SK-N-SH (cell line): ENCODE results near the gene AFF1. TPM values are rescaled to one million over a fixed set of nuclear protein-coding genes. Genes with fewer than 3 reads are reported as not detected.

Experiments used
- CTCF ChIA-PET: fragments of 300-600, 350-600 bp; formaldehyde crosslinking; extraction: SDS; loops from one replicate; lab custom pipeline; 2021; lab: Yijun Ruan, JAX
- POLR2A ChIA-PET: fragments of 350-600 bp; sonication (Branson Sonifier 250); formaldehyde crosslinking; extraction: SDS; loops from one replicate; lab custom pipeline; 2020; ENCODE audit warnings: antibody characterized with exemption, inconsistent platforms; lab: Yijun Ruan, JAX
- DNase-seq: peaks from one replicate; pipeline ENCODE4 v3.0.0; 2012
- H2AFZ ChIP-seq: fragments of 200-600 bp; sonication (generic); 2 replicates; pipeline ENCODE4 v1.8.1; 2016; ENCODE audit warnings: antibody characterized with exemption, mild to moderate bottlenecking, low read depth
- H3F3A ChIP-seq: fragments of 200-600 bp; sonication (generic); replicated peaks from 2 replicates; pipeline ENCODE3; 2016; ENCODE audit warnings: antibody characterized with exemption, mild to moderate bottlenecking; ENCODE audit not compliant: insufficient read depth
- H3K27ac ChIP-seq, 2 experiments: fragments of 200-500 bp in 1 of 2; fragments of 200-600 bp in 1 of 2; sonication (Bioruptor generic) in 1 of 2; sonication (generic), shearing (Covaris generic) in 1 of 2; 2 replicates each; pipeline versions ENCODE4 v1.5.1 to v1.6.1; 2014 to 2016; ENCODE audit warnings: low read depth in 2 of 2, inconsistent platforms in 1 of 2, low read length in 1 of 2, mild to moderate bottlenecking in 1 of 2, mixed read lengths in 1 of 2
- H3K27me3 ChIP-seq: fragments of 200-600 bp; sonication (generic), shearing (Covaris generic); 2 replicates; pipeline ENCODE4 v1.6.1; 2016; ENCODE audit warnings: mixed run types; ENCODE audit not compliant: insufficient read depth
- H3K36me3 ChIP-seq, 2 experiments: fragments of 200-500 bp in 1 of 2; fragments of 200-600 bp in 1 of 2; sonication (Bioruptor generic) in 1 of 2; sonication (generic) in 1 of 2; replicated peaks in 1 of 2; 2 replicates each; pipeline versions ENCODE3 to v1.5.1; 2014 to 2016; ENCODE audit warnings: low read length in 1 of 2, mild to moderate bottlenecking in 1 of 2; ENCODE audit not compliant: insufficient read depth in 2 of 2, control insufficient read depth in 1 of 2
- H3K4me1 ChIP-seq, 2 experiments: fragments of 200-500 bp in 1 of 2; fragments of 200-600 bp in 1 of 2; sonication (Bioruptor generic) in 1 of 2; sonication (generic), shearing (Covaris generic) in 1 of 2; 2 replicates each; pipeline versions ENCODE4 v1.5.1 to v1.6.1; 2014 to 2016; ENCODE audit warnings: low read depth in 1 of 2, low read length in 1 of 2, mixed run types in 1 of 2; ENCODE audit not compliant: insufficient read depth in 2 of 2, control insufficient read depth in 1 of 2
- H3K4me2 ChIP-seq: fragments of 200-600 bp; sonication (generic), shearing (Covaris generic); 2 replicates; pipeline ENCODE4 v1.6.1; 2017; ENCODE audit warnings: mixed run types
- H3K4me3 ChIP-seq, 2 experiments: fragments of 200-500 bp in 1 of 2; fragments of 200-600 bp in 1 of 2; sonication (Bioruptor generic) in 1 of 2; sonication (generic), shearing (Covaris generic) in 1 of 2; 2 replicates each; pipeline versions ENCODE4 v1.5.1 to v1.8.1; 2014 to 2016; ENCODE audit warnings: low read depth in 2 of 2, inconsistent platforms in 1 of 2, low read length in 1 of 2, mild to moderate bottlenecking in 1 of 2, mixed read lengths in 1 of 2, moderate library complexity in 1 of 2
- H3K79me2 ChIP-seq: fragments of 200-600 bp; sonication (generic); 2 replicates; pipeline ENCODE4 v1.8.1; 2017; ENCODE audit warnings: mild to moderate bottlenecking; ENCODE audit not compliant: insufficient read depth
- H3K9ac ChIP-seq: fragments of 200-600 bp; sonication (generic); 2 replicates; pipeline ENCODE4 v1.6.1; 2017; ENCODE audit warnings: mixed run types
- H3K9me2 ChIP-seq: fragments of 200-600 bp; sonication (generic); 2 replicates; pipeline ENCODE4 v1.6.1; 2017; ENCODE audit warnings: mixed run types
- H3K9me3 ChIP-seq: fragments of 200-600 bp; sonication (generic); 2 replicates; pipeline ENCODE4 v1.6.1; 2017; ENCODE audit warnings: mixed run types, mild to moderate bottlenecking, moderate library complexity
- H4K20me1 ChIP-seq: fragments of 200-600 bp; sonication (generic); 2 replicates; pipeline ENCODE4 v1.6.1; 2017; ENCODE audit warnings: mild to moderate bottlenecking, mixed run types; ENCODE audit not compliant: insufficient read depth
- CHD2 ChIP-seq: fragments of 150-350 bp; IDR thresholded peaks from 2 replicates; pipeline ENCODE4 v1.6.1; 2018; ENCODE audit warnings: low read length; ENCODE audit not compliant: partially characterized antibody
- CTCF ChIP-seq: fragments of 200-600 bp; sonication (generic); IDR thresholded peaks from 2 replicates; pipeline ENCODE4 v1.6.1; 2017; ENCODE audit warnings: antibody characterized with exemption, mild to moderate bottlenecking, moderate library complexity
- ELF1 ChIP-seq: IDR thresholded peaks from 2 replicates; pipeline ENCODE4 v1.4.0; 2012
- FOXJ3 ChIP-seq: sonication (generic); formaldehyde crosslinking; IDR thresholded peaks from 2 replicates; pipeline ENCODE4 v1.5.1; 2020; ENCODE audit warnings: mild to moderate bottlenecking, missing genetic modification reagents
- FOXM1 ChIP-seq: IDR thresholded peaks from 2 replicates; pipeline ENCODE4 v1.4.0; 2012; ENCODE audit warnings: low read depth, mild to moderate bottlenecking
- GABPA ChIP-seq: IDR thresholded peaks from 2 replicates; pipeline ENCODE4 v1.4.0; 2012; ENCODE audit warnings: low read depth, mild to moderate bottlenecking
- GATA2 ChIP-seq: sonication (generic); formaldehyde crosslinking; IDR thresholded peaks from 2 replicates; pipeline ENCODE4 v1.5.0; 2020; ENCODE audit warnings: mild to moderate bottlenecking, missing genetic modification reagents
- JUND ChIP-seq: IDR thresholded peaks from 2 replicates; pipeline ENCODE4 v1.4.0; 2012
- MEF2A ChIP-seq: IDR thresholded peaks from 2 replicates; pipeline ENCODE4 v1.4.0; 2012; ENCODE audit warnings: low read depth, borderline replicate concordance
- NFIC ChIP-seq: IDR thresholded peaks from 2 replicates; pipeline ENCODE4 v1.4.0; 2012; ENCODE audit warnings: borderline replicate concordance
- NRF1 ChIP-seq: IDR thresholded peaks from 2 replicates; pipeline ENCODE4 v1.6.1; 2012; ENCODE audit warnings: low read depth, mild to moderate bottlenecking, low read length
- POLR2AphosphoS5 ChIP-seq: IDR thresholded peaks from 2 replicates; pipeline ENCODE4 v1.6.1; 2012; ENCODE audit warnings: low read depth, low read length
- RAD21 ChIP-seq: IDR thresholded peaks from 2 replicates; pipeline ENCODE4 v1.6.1; 2012; ENCODE audit warnings: mild to moderate bottlenecking, low read length
- RCOR1 ChIP-seq: fragments of 150-350 bp; IDR thresholded peaks from 2 replicates; pipeline ENCODE4 v1.6.1; 2017; ENCODE audit warnings: antibody characterized with exemption, low read length
- RXRA ChIP-seq: IDR thresholded peaks from 2 replicates; pipeline ENCODE4 v1.4.0; 2012; ENCODE audit warnings: low read depth, mild to moderate bottlenecking, borderline replicate concordance
- SMC3 ChIP-seq: IDR thresholded peaks from 2 replicates; pipeline ENCODE4 v1.6.1; 2012; ENCODE audit warnings: low read depth, low read length, improper control_type of control experiment
- TAF1 ChIP-seq: IDR thresholded peaks from 2 replicates; pipeline ENCODE4 v1.6.1; 2012; ENCODE audit warnings: low read depth, mild to moderate bottlenecking, low read length, moderate library complexity, borderline replicate concordance
- TCF12 ChIP-seq: IDR thresholded peaks from 2 replicates; pipeline ENCODE4 v1.4.0; 2012
- WGBS: methylation state at CpG from one replicate; pipeline ENCODE4 v1.1.6; 2017; ENCODE audit warnings: low lambda C conversion rate; 5-methylcytosine and 5-hydroxymethylcytosine counted together
- polyA plus RNA-seq, 3 experiments: library from polyadenylated mRNA; depleted of rRNA; stranded (reverse); fragments of >200 nt; gene quantifications; 2 replicates each; pipeline ENCODE4 v1.2.3, GENCODE V29; 2012
- TF ChIP-seq, protein P1 (sequence below): IDR thresholded peaks from 2 replicates; pipeline ENCODE4 v1.4.0; 2012; ENCODE audit warnings: low read depth
- TF ChIP-seq, protein P2 (sequence below): fragments of 150-350 bp; IDR thresholded peaks from 2 replicates; pipeline ENCODE4 v1.6.1; 2016; ENCODE audit warnings: mild to moderate bottlenecking, low read depth, low read length

Gene AFF1
- polyA plus RNA-seq, 1 of the 3 experiments (the other 2 are of a cell fraction): 2.7 TPM

GRCh38 chr4:87053802-87054767 lies 119.3 kb downstream of the AFF1 start (continued):
- TF ChIP-seq CHD2: no peak

- H3K4me3 ChIP-seq: no peak overlapping the region
- no peaks in the 10 kb centered on the region for H3K9me2 ChIP-seq
- H3K36me3 ChIP-seq: no peaks in the 10 kb centered on the region
- H3K9ac ChIP-seq: no peak overlapping the region
- 98% methylated on average over 3 of the region's 3 CpGs for WGBS
- ChIA-PET POLR2A (no interaction called here), CTCF (interaction anchor here (1.5 to 4.0 kb wide), 2 partner anchors 14 to 133 kb away, joined by 3 to 14 read pairs; no protein-coding TSS in a partner anchor)
- H4K20me1 ChIP-seq: no peaks in the 10 kb centered on the region
- H3K27me3 ChIP-seq: no peaks in the 10 kb centered on the region
- H3K4me2 ChIP-seq: no peak overlapping the region
- H2AFZ ChIP-seq: no peak overlapping the region
- DNase-seq: no peak
- H3K4me1 ChIP-seq: peaks cover 2 to 11% of the 10 kb centered on the region in 2 experiments; a peak in 1 of 4 replicates
- H3K79me2 ChIP-seq: peaks cover 10% of the 10 kb centered on the region; the same call in 1 of the 2 replicates
- no peaks in the 10 kb centered on the region for H3F3A ChIP-seq
- TF ChIP-seq JUND (no peak), SMC3 (no peak), FOXM1 (no peak), NFIC (no peak), POLR2AphosphoS5 (no peak), RAD21 (no peak), RCOR1 (no peak), MEF2A (no peak), CTCF (no peak), GATA2 (CRISPR knock-in tag) (no peak)
- TF ChIP-seq, all 33 proteins: peak for 0
- Histone ChIP-seq H3K27ac (no peak overlapping the region), H3K9me3 (no peaks in the 10 kb centered on the region)
These were observed 120.1 kb downstream of the AFF1 start for GRCh38 chr4:87054900-87055299.

DNA sequence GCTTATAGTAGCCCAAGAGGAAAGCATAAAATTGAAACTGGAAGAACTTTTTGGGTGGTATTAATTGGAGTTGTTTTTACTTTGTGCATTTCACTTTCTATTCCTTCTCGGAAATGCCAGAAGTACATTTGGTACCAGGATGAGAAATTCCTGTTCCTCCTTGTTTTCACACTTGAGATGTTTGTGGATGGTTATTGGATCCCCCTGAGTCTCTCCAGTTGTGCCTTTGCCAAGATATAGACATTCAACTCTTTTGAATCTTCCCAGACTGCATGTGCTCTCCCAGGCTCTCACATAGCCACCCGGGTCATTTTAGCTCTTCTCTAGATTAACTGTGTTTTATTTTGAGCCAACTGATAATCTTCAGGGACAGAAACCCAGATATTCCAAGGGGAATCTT lies 120.5 kb downstream of the AFF1 start:
- TF ChIP-seq FOXJ3 (no peak), SMC3 (no peak), RCOR1 (no peak), RXRA (no peak), CTCF (no peak), GABPA (no peak), ELF1 (no peak), TCF12 (no peak), POLR2AphosphoS5 (no peak), NRF1 (no peak), JUND (no peak), RAD21 (no peak), CHD2 (no peak), NFIC (no peak), TAF1 (no peak)
- TF ChIP-seq, protein P1, sequence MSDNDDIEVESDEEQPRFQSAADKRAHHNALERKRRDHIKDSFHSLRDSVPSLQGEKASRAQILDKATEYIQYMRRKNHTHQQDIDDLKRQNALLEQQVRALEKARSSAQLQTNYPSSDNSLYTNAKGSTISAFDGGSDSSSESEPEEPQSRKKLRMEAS: no peak
- TF ChIP-seq, protein P2, sequence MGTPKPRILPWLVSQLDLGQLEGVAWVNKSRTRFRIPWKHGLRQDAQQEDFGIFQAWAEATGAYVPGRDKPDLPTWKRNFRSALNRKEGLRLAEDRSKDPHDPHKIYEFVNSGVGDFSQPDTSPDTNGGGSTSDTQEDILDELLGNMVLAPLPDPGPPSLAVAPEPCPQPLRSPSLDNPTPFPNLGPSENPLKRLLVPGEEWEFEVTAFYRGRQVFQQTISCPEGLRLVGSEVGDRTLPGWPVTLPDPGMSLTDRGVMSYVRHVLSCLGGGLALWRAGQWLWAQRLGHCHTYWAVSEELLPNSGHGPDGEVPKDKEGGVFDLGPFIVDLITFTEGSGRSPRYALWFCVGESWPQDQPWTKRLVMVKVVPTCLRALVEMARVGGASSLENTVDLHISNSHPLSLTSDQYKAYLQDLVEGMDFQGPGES: no peak
- Histone ChIP-seq H3K4me3 (no peak overlapping the region), H3K9me2 (no peaks in the 10 kb centered on the region), H3K27me3 (no peaks in the 10 kb centered on the region), H3K4me2 (no peak overlapping the region), H2AFZ (no peak overlapping the region), H3K27ac (no peak overlapping the region), H3K4me1 (peaks cover 2 to 11% of the 10 kb centered on the region in 2 experiments; a peak in 1 of 4 replicates), H3K36me3 (no peaks in the 10 kb centered on the region), H3K79me2 (peaks cover 10% of the 10 kb centered on the region; the same call in 1 of the 2 replicates), H3K9me3 (no peaks in the 10 kb centered on the region), H3K9ac (no peak overlapping the region), H4K20me1 (no peaks in the 10 kb centered on the region), H3F3A (no peaks in the 10 kb centered on the region)
- no peak for DNase-seq
- WGBS: 100% methylated on average over 2 of the region's 2 CpGs
- ChIA-PET CTCF (interaction anchor here (1.0 to 4.0 kb wide), 3 partner anchors 11 to 133 kb away, joined by 3 to 14 read pairs (median 3); no protein-coding TSS in a partner anchor), POLR2A (no interaction called here)
